ENCODE data around the gene YBX3. TPM values are rescaled to one million over a fixed set of nuclear protein-coding genes. Genes with fewer than 3 reads are reported as not detected.

YBX3 gene
- total RNA-seq, 4 donors from 2014 or later = 3,451 to 6,393 (median 4,786) TPM

- in situ Hi-C loops (cut with MboI; ENCODE audit: low sequenced_read_pairs in 4 of 4) = no loop called here
Measured at GRCh38 chr12:10728091-10728490, 5.0 kb upstream of the YBX3 start.

GRCh38 chr12:10726945-10727344 lies 3.8 kb upstream of the YBX3 start:
- no peaks in the 10 kb centered on the region for H3K9me3 ChIP-seq
- ATAC-seq (no peak), DNase-seq (no peak)
- no peaks in the 10 kb centered on the region for H3K36me3 ChIP-seq
- no peak for TF ChIP-seq CTCF (IDR thresholded peaks at IDR 0.05 in 4 of 5, conservative IDR thresholded peaks at IDR 0.05 in 1 of 5)
- no peak for TF ChIP-seq POLR2A (IDR thresholded peaks at IDR 0.05)
- intact Hi-C loops (cut with DNase I; ENCODE audit: low total_unique reads) = loop anchor here (5.0 to 10.0 kb wide), 4 partner anchors 35 to 1628 kb away; partner anchors contain the start of genes BORCS5, MAGOHB and MANSC1
- H3K4me3 ChIP-seq = no peak overlapping the region
- H3K4me1 ChIP-seq = peaks cover 7 to 8% of the 10 kb centered on the region in 2 donors
- no peaks in the 10 kb centered on the region for H3K27me3 ChIP-seq
- H3K27ac ChIP-seq = no peak overlapping the region
- in situ Hi-C loops (cut with MboI; ENCODE audit: low sequenced_read_pairs in 4 of 4) = no loop called here

More at GRCh38 chr12:10728091-10728490, 5.0 kb upstream of the YBX3 start:
- no peaks in the 10 kb centered on the region for H3K9me3 ChIP-seq
- no peak overlapping the region for H3K4me3 ChIP-seq
- H3K27me3 ChIP-seq = no peaks in the 10 kb centered on the region
- H3K27ac ChIP-seq = no peak overlapping the region
- peaks cover 7 to 8% of the 10 kb centered on the region in 2 donors for H3K4me1 ChIP-seq
- no peaks in the 10 kb centered on the region for H3K36me3 ChIP-seq
- TF ChIP-seq POLR2A (IDR thresholded peaks at IDR 0.05) (no peak), CTCF (IDR thresholded peaks at IDR 0.05 in 4 of 5, conservative IDR thresholded peaks at IDR 0.05 in 1 of 5) (no peak)
- DNase-seq (no peak), ATAC-seq (no peak)
- intact Hi-C loops (cut with DNase I; ENCODE audit: low total_unique reads) = loop anchor here (5.0 to 10.0 kb wide), 4 partner anchors 36 to 1627 kb away; partner anchors contain the start of genes BORCS5, MAGOHB and MANSC1

GRCh38 chr12:10725003-10725402 lies 1.9 kb upstream of the YBX3 start:
- no peaks in the 10 kb centered on the region for H3K27me3 ChIP-seq
- no peaks in the 10 kb centered on the region for H3K36me3 ChIP-seq
- ATAC-seq = no peak
- H3K9me3 ChIP-seq = no peaks in the 10 kb centered on the region
- TF ChIP-seq POLR2A (IDR thresholded peaks at IDR 0.05) = no peak
- no peak for TF ChIP-seq CTCF (IDR thresholded peaks at IDR 0.05 in 4 of 5, conservative IDR thresholded peaks at IDR 0.05 in 1 of 5)
- H3K4me3 ChIP-seq = no peak overlapping the region
- intact Hi-C loops (cut with DNase I; ENCODE audit: low total_unique reads) (loop anchor here (5.0 to 10.0 kb wide), 4 partner anchors 33 to 1630 kb away; partner anchors contain the start of genes BORCS5, MAGOHB and MANSC1), in situ Hi-C loops (cut with MboI; ENCODE audit: low sequenced_read_pairs in 4 of 4) (no loop called here)
- no peak for DNase-seq
- H3K27ac ChIP-seq = no peak overlapping the region
- peaks cover 7 to 8% of the 10 kb centered on the region in 2 donors for H3K4me1 ChIP-seq

- H3K27ac ChIP-seq = peak overlapping the region; percentile 97 to 100 (median 98)
- peaks cover 0 to 4% of the 10 kb centered on the region in 2 donors for H3K36me3 ChIP-seq
Measured at GRCh38 chr12:10722502-10722904, 620 bp downstream of the YBX3 start.

More at GRCh38 chr12:10722502-10722904, 620 bp downstream of the YBX3 start:
- TF ChIP-seq POLR2A (IDR thresholded peaks at IDR 0.05) (no peak), CTCF (IDR thresholded peaks at IDR 0.05 in 4 of 5, conservative IDR thresholded peaks at IDR 0.05 in 1 of 5) (peak in 4 of 5 experiments; percentile 23 to 54 (median 36))
- Histone ChIP-seq H3K4me3 (peak overlapping the region; percentile 83 to 99 (median 88)), H3K27me3 (no peaks in the 10 kb centered on the region), H3K9me3 (no peaks in the 10 kb centered on the region), H3K4me1 (peaks cover 14 to 23% of the 10 kb centered on the region in 2 donors)
- intact Hi-C loops (cut with DNase I; ENCODE audit: low total_unique reads) = loop anchor here (1.0 to 10.0 kb wide), 7 partner anchors 108 to 1995 kb away; partner anchors contain the start of genes BORCS5, CDKN1B, ETV6 and GABARAPL1
- ATAC-seq (peak; percentile 4 to 29), DNase-seq (no peak)
- in situ Hi-C loops (cut with MboI; ENCODE audit: low sequenced_read_pairs in 4 of 4) = loop anchor here in 3 of 4 donors (5.0 to 25.0 kb wide), 3 partner anchors 510 to 1065 kb away; partner anchors contain the start of gene GABARAPL1 (in 3 of the 3)

Data from gastrocnemius medialis (tissue), 4 donors.